Pancreas (tissue), 10 donors: ENCODE results near the gene ETS2. TPM values are rescaled to one million over a fixed set of nuclear protein-coding genes. Genes with fewer than 3 reads are reported as not detected.

Experiments used
- ATAC-seq, 4 donors: fragments of 200-7000 bp; cut with Tn5 transposase; one replicate each; pipeline versions ENCODE4 v1.8.0 to v1.9.1; 2020; ENCODE audit warnings: mild to moderate bottlenecking in 4 of 4, moderate library complexity in 4 of 4
- DNase-seq, 6 donors: peaks; one replicate each; pipeline ENCODE4 v3.0.0-alpha.2; 2020
- FAIRE-seq: peaks from 2 replicates; lab custom pipeline; 2012; peaks lifted over from hg19 to GRCh38; lab: Jason Lieb, UNC
- H3K27ac ChIP-seq, 4 donors: fragments of 200-600 bp; sonication (generic); 1 replicate in 3 of 4; 2 replicates in 1 of 4; pipeline versions ENCODE4 v1.5.0 to v1.8.0; 2020
- H3K27me3 ChIP-seq, 4 donors: fragments of 200-600 bp; one replicate each; pipeline ENCODE4 v1.8.0; 2021
- H3K36me3 ChIP-seq, 3 donors: fragments of 200-600 bp; sonication (generic) in 1 of 3; one replicate each; pipeline versions ENCODE4 v1.5.0 to v1.8.0; 2020 to 2021
- H3K4me1 ChIP-seq, 3 donors: fragments of 200-600 bp; one replicate each; pipeline ENCODE4 v1.8.0; 2021
- H3K4me3 ChIP-seq, 4 donors: fragments of 200-600 bp; sonication (generic) in 2 of 4; one replicate each; pipeline versions ENCODE4 v1.5.0 to v1.8.0; 2020 to 2021
- H3K9me3 ChIP-seq, 4 donors: fragments of 200-600 bp; one replicate each; pipeline ENCODE4 v1.8.0; 2021
- WGBS, 2 donors: extraction: QIAGEN DNeasy Blood & Tissue Kit; methylation state at CpG; one replicate each; pipeline ENCODE4 v1.1.7; 2013; 5-methylcytosine and 5-hydroxymethylcytosine counted together
- intact Hi-C, 3 donors: fragments of 100-400 bp; cut with DNase I; formaldehyde crosslinking; loops; one replicate each; pipeline versions ENCODE4 v1.11.1 to v1.14.2; 2022
- polyA plus RNA-seq, 2 donors: library from polyadenylated mRNA; stranded (reverse); fragments of 200-250 nt; gene quantifications; one replicate each; pipeline ENCODE4 v1.2.3, GENCODE V29; 2013
- total RNA-seq, 6 donors: library from RNA; stranded (reverse); fragmentation: NEBNext Ultra II Directional in 4 of 6; extraction: Animal tissue kit (Norgen Biotek cat#: 25700) in 4 of 6; gene quantifications; one replicate each; pipeline versions ENCODE4 v1.2.1 to v1.2.4, GENCODE V29; 2021 to 2023
- TF ChIP-seq, protein P1 (sequence below), 4 donors: fragments of 200-600 bp; sonication (generic) in 3 of 4; IDR thresholded peaks; one replicate each; pipeline versions ENCODE4 v1.5.0 to v1.8.0; 2021; ENCODE audit warnings: antibody characterized with exemption in 4 of 4
- donor health status: healthy with polysubstance abuse.
- donor health status: DM: no; HTN: no; CAD: no; lungs with moderate emphysema.
- donor health status: DM: no; HTN: no; CAD: no.
- donor health status: control.
- donor health status: control.
- donor health status: Bipolar disorder and iron deficiency.
- donor health status: DM: yes; HTN: yes; CAD: no.
- donor health status: DM: no; HTN: no; CAD: no.
- donor health status: DM: no; HTN: no; CAD: no.
- donor health status: DM: yes; HTN: yes; CAD: no.

The ETS2 gene
- total and polyA plus RNA-seq, 8 donors, result 10.6 to 30.0 (median 17.9) TPM

DNA sequence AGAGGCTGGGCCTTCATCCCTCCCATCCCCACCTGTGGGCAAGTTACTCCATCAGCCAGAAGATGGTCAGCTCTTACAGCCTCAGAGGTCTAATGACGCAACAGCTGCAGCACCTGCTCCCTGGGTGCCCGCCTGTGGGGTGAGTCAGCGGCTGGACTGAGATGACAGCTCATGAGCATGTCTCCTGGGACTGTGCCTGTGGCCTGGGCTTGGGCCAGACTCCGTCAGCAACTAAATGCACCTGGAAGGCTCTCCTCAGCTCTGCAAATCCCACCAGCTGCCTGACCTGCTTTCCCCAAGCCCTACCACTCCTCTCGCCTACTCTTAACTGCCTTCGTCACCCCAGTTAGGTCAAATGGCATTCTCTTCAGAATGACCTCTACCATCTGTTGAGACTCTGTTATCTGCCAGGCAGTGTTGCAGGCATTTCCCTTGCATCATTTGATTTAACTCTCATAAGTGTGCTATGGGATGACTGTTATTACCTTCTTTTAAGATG, 47.7 kb downstream of the ETS2 start:
- Histone ChIP-seq H3K36me3 (no peaks in the 10 kb centered on the region), H3K4me1 (no peaks in the 10 kb centered on the region), H3K4me3 (no peak overlapping the region), H3K27ac (no peak overlapping the region), H3K9me3 (no peaks in the 10 kb centered on the region), H3K27me3 (no peaks in the 10 kb centered on the region)
- FAIRE-seq, result no peak
- intact Hi-C loops, result no loop called here
- 63 to 71% methylated on average over 5 to 6 of the region's 6 CpGs for WGBS, 2 donors
- ATAC-seq, result peak in 3 of 4 donors; percentile 62 to 94 (median 75)
- peak in 4 of 6 donors; percentile 31 to 69 (median 52) for DNase-seq
- TF ChIP-seq, protein P1, sequence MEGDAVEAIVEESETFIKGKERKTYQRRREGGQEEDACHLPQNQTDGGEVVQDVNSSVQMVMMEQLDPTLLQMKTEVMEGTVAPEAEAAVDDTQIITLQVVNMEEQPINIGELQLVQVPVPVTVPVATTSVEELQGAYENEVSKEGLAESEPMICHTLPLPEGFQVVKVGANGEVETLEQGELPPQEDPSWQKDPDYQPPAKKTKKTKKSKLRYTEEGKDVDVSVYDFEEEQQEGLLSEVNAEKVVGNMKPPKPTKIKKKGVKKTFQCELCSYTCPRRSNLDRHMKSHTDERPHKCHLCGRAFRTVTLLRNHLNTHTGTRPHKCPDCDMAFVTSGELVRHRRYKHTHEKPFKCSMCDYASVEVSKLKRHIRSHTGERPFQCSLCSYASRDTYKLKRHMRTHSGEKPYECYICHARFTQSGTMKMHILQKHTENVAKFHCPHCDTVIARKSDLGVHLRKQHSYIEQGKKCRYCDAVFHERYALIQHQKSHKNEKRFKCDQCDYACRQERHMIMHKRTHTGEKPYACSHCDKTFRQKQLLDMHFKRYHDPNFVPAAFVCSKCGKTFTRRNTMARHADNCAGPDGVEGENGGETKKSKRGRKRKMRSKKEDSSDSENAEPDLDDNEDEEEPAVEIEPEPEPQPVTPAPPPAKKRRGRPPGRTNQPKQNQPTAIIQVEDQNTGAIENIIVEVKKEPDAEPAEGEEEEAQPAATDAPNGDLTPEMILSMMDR (IDR thresholded peaks at IDR 0.05), result no peak

DNA sequence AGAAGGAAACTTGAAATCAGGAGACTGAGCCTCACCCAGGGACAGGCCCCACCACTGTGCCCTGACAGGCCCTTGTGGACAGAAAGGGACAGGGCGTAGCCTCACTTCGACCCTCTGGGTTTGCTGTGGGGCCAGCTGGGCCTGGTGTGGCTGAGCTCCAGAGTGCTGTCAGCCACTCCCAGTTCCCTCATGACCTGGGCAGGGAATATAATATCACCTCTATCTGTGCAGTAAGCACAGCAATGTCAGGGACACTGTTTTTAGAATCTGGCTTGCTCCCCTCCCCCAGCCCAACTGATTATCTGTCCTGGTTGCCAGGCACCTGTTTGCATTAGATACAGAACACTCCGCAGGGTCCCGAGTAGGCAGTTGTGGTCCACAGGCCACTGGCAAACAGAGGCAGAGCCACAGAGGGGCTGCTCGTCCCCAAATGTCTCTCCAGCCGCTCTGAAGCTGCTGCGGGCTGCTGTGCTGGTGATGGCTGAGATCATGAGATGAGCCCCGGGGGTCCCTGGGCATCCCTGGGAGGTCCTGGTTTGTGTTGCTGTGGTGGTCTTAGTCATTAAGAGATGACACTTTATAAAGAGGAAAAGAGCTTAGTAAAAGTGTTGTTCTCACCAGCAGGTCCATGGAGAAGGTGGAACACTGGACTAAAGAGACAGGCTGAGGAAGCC, 51.6 kb downstream of the ETS2 start:
- no peak overlapping the region for H3K4me3 ChIP-seq
- no peaks in the 10 kb centered on the region for H3K27me3 ChIP-seq
- H3K4me1 ChIP-seq, result no peaks in the 10 kb centered on the region
- H3K9me3 ChIP-seq, result no peaks in the 10 kb centered on the region
- DNase-seq, result no peak
- H3K36me3 ChIP-seq, result no peaks in the 10 kb centered on the region
- 49 to 59% methylated on average over 8 of the region's 8 CpGs for WGBS, 2 donors
- no peak for FAIRE-seq
- intact Hi-C loops, result no loop called here
- no peak overlapping the region for H3K27ac ChIP-seq
- no peak for ATAC-seq
- TF ChIP-seq, protein P1 (IDR thresholded peaks at IDR 0.05), result no peak

DNA sequence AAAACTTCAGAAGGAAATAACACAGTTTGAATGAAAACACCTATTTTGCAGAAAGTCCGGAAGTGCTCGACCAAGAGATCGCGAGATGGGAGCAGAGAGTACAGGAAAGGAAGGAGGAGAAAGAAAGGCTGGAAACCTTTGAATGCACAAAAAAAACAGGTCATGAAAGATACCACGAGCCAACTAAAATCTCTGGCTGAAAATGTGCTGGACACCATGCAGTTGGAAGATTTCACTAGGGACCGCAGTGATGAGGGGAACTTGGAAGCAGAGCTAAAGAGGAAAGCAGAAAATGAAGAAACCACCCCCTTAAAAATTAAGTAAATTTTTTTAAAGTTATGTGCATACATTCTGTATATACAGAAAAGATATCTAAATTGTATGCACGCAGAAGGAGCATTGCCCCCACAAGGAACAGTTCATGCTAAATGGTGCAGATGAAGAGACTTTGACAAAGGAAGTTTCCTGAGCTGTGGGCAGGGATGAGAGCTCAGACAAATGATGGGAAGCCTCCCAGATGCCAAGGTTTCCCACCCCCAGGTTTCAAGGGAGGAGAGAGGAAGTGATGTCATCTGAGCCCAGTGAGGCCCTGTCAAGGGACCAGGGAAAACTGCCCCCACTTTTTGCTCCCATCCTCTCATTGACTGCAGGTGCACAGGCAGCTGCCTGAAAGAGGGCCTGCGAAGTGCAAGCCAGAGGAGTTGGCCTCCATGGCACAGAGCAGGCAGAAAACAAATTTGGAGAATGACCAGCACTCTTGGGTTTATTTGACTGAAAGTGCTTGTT, 52.5 kb downstream of the ETS2 start:
- ATAC-seq, result no peak
- no peak for DNase-seq
- Histone ChIP-seq H3K27ac (no peak overlapping the region), H3K4me1 (no peaks in the 10 kb centered on the region), H3K4me3 (no peak overlapping the region), H3K9me3 (no peaks in the 10 kb centered on the region), H3K36me3 (no peaks in the 10 kb centered on the region), H3K27me3 (no peaks in the 10 kb centered on the region)
- no peak for FAIRE-seq
- WGBS, 2 donors, result 60 to 70% methylated on average over 8 of the region's 8 CpGs
- intact Hi-C loops, result no loop called here
- TF ChIP-seq, protein P1 (IDR thresholded peaks at IDR 0.05), result no peak

DNA sequence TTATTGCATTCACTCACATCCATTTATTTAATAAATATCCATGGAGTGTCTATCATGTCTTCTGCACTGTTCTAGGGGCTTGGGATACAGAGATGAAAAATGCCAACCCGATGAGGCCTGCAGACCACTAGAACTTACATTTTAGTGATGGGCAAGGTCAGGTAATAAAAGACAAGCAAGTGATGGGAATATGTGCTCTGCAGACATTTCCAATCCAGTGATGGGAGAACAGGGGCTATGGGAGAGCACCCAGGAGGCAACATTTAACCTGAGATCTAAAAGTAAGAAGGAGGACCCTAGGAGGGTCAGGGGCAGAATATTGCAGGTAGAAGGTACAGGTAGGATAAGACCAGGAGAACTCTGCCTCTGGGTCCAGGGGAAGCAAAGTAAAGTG, 53.1 kb downstream of the ETS2 start:
- no peaks in the 10 kb centered on the region for H3K4me1 ChIP-seq
- FAIRE-seq (no peak), ATAC-seq (no peak), DNase-seq (no peak)
- intact Hi-C loops, result no loop called here
- no peaks in the 10 kb centered on the region for H3K27me3 ChIP-seq
- H3K27ac ChIP-seq, result no peak overlapping the region
- no peak overlapping the region for H3K4me3 ChIP-seq
- TF ChIP-seq, protein P1 (IDR thresholded peaks at IDR 0.05), result no peak
- 71 to 79% methylated on average over 1 of the region's 1 CpG for WGBS, 2 donors
- H3K36me3 ChIP-seq, result no peaks in the 10 kb centered on the region
- no peaks in the 10 kb centered on the region for H3K9me3 ChIP-seq
